ENCODE measurements around the gene FAM204A. TPM values are rescaled to one million over a fixed set of nuclear protein-coding genes. Genes with fewer than 3 reads are reported as not detected.

The FAM204A gene
- total and polyA plus RNA-seq, 2 donors = 56.8 to 78.1 TPM

- DNase-seq (ENCODE audit: extremely low spot score) = no peak
- H3K36me3 ChIP-seq (ENCODE audit: insufficient read depth) = no peaks in the 10 kb centered on the region
- no peak overlapping the region for H3K4me3 ChIP-seq (ENCODE audit: low read depth, low read length)
- no peaks in the 10 kb centered on the region for H3K4me1 ChIP-seq (ENCODE audit: insufficient read depth)
- no peak overlapping the region for H3K27ac ChIP-seq (ENCODE audit: low read depth)
These were observed 77.9 kb downstream of the FAM204A start for GRCh38 chr10:118264252-118264651.

DNA sequence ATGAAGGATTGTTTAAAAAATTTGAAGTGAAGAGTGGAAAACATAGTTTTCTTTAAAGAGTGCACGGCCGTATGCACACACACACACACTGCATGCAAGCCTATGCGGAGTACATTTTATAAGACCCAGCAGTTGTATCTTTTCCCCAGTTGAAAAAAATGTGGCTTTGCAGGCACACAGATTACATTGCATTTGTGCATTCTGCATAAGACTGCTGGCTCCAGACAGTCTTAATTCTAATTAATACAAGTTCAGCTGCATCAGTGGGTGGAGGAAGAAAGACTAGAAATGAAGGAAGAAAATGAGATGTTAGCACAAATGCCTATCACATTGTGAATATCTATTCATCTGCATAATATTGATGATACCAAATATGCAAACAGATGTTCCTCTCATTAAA lies 79.6 kb downstream of the FAM204A start:
- DNase-seq (ENCODE audit: extremely low spot score) = no peak
- H3K27ac ChIP-seq (ENCODE audit: low read depth) = no peak overlapping the region
- no peaks in the 10 kb centered on the region for H3K36me3 ChIP-seq (ENCODE audit: insufficient read depth)
- H3K4me1 ChIP-seq (ENCODE audit: insufficient read depth) = no peaks in the 10 kb centered on the region
- H3K4me3 ChIP-seq (ENCODE audit: low read depth, low read length) = no peak overlapping the region
- 66% methylated on average over 3 of the region's 3 CpGs for WGBS

GRCh38 chr10:118259288-118259906 lies 82.7 kb downstream of the FAM204A start:
- Histone ChIP-seq H3K4me1 (ENCODE audit: insufficient read depth) (no peaks in the 10 kb centered on the region), H3K27ac (ENCODE audit: low read depth) (no peak overlapping the region), H3K4me3 (ENCODE audit: low read depth, low read length) (no peak overlapping the region), H3K36me3 (ENCODE audit: insufficient read depth) (no peaks in the 10 kb centered on the region)
- no peak for DNase-seq (ENCODE audit: extremely low spot score)
- 28% methylated on average over 4 of the region's 4 CpGs for WGBS

- Histone ChIP-seq H3K27ac (ENCODE audit: low read depth) (no peak overlapping the region), H3K36me3 (ENCODE audit: insufficient read depth) (no peaks in the 10 kb centered on the region), H3K4me1 (ENCODE audit: insufficient read depth) (no peaks in the 10 kb centered on the region), H3K4me3 (ENCODE audit: low read depth, low read length) (no peak overlapping the region)
- 81% methylated on average over 3 of the region's 3 CpGs for WGBS
- no peak for DNase-seq (ENCODE audit: extremely low spot score)
These were observed 83.8 kb downstream of the FAM204A start for GRCh38 chr10:118258285-118258684.

GRCh38 chr10:118256825-118257570 lies 85.1 kb downstream of the FAM204A start:
- WGBS = 30% methylated on average over 7 of the region's 7 CpGs
- H3K27ac ChIP-seq (ENCODE audit: low read depth) = no peak overlapping the region

GRCh38 chr10:118256209-118256608 lies 85.9 kb downstream of the FAM204A start:
- WGBS = 81% methylated on average over 5 of the region's 5 CpGs
- DNase-seq (ENCODE audit: extremely low spot score) = no peak
- Histone ChIP-seq H3K36me3 (ENCODE audit: insufficient read depth) (no peaks in the 10 kb centered on the region), H3K27ac (ENCODE audit: low read depth) (no peak overlapping the region), H3K4me3 (ENCODE audit: low read depth, low read length) (no peak overlapping the region), H3K4me1 (ENCODE audit: insufficient read depth) (no peaks in the 10 kb centered on the region)

More at GRCh38 chr10:118256825-118257570, 85.1 kb downstream of the FAM204A start:
- Histone ChIP-seq H3K4me3 (ENCODE audit: low read depth, low read length) (no peak overlapping the region), H3K4me1 (ENCODE audit: insufficient read depth) (no peaks in the 10 kb centered on the region), H3K36me3 (ENCODE audit: insufficient read depth) (no peaks in the 10 kb centered on the region)
- no peak for DNase-seq (ENCODE audit: extremely low spot score)

DNA sequence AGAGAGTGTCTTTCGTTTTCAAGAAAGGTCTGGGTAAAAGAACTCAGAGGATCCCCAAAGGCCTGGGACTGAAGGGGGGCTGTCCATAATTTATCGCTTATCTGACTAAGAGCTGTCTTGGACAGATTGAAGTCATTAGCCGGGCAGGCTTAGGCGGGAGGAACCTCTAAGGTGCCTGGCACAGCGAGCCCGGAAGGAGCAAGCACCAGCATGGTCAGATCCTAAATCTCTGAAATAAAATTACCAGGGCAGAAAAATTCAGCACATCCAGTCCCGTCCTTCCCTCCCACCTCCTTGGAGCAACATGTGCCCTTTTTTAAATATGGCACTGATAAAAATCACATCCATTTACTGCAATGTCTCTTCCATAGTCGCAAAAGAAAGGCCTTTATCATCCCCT lies 86.8 kb downstream of the FAM204A start:
- Histone ChIP-seq H3K27ac (ENCODE audit: low read depth) (no peak overlapping the region), H3K36me3 (ENCODE audit: insufficient read depth) (no peaks in the 10 kb centered on the region), H3K4me3 (ENCODE audit: low read depth, low read length) (no peak overlapping the region), H3K4me1 (ENCODE audit: insufficient read depth) (no peaks in the 10 kb centered on the region)
- no peak for DNase-seq (ENCODE audit: extremely low spot score)
- WGBS = 89% methylated on average over 8 of the region's 8 CpGs

DNA sequence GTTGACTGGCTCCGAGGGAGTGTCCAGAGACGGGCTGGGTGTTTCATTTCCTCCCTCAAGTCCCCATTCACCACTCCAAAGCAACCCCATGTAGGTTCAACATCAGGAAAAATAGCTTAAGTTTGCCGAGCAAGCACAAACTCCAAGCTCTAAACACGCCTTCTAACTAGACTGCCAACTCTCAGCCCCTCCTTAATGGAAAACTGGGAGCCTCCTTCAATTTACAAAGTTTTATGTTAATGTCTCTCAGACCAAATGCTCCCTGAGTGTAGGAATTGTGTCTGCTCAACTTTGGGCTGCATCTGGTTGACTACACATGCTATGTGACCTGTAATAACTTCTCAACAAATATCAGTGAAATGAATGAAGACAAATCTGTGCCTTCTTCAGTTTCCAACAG lies 87.5 kb downstream of the FAM204A start:
- whole genome bisulfite sequencing = 62% methylated on average over 4 of the region's 4 CpGs
- no peaks in the 10 kb centered on the region for H3K36me3 ChIP-seq (ENCODE audit: insufficient read depth)
- no peaks in the 10 kb centered on the region for H3K4me1 ChIP-seq (ENCODE audit: insufficient read depth)
- DNase-seq (ENCODE audit: extremely low spot score) = no peak
- H3K4me3 ChIP-seq (ENCODE audit: low read depth, low read length) = no peak overlapping the region
- no peak overlapping the region for H3K27ac ChIP-seq (ENCODE audit: low read depth)

- H3K4me1 ChIP-seq (ENCODE audit: insufficient read depth) = no peaks in the 10 kb centered on the region
- H3K36me3 ChIP-seq (ENCODE audit: insufficient read depth) = no peaks in the 10 kb centered on the region
- no peak overlapping the region for H3K4me3 ChIP-seq (ENCODE audit: low read depth, low read length)
- 84% methylated on average over 7 of the region's 7 CpGs for WGBS
- no peak for DNase-seq (ENCODE audit: extremely low spot score)
- H3K27ac ChIP-seq (ENCODE audit: low read depth) = no peak overlapping the region
These were observed 88.7 kb downstream of the FAM204A start for GRCh38 chr10:118253397-118253796.

- WGBS = 62% methylated on average over 7 of the region's 7 CpGs
- no peaks in the 10 kb centered on the region for H3K4me1 ChIP-seq (ENCODE audit: insufficient read depth)
- H3K4me3 ChIP-seq (ENCODE audit: low read depth, low read length) = no peak overlapping the region
- DNase-seq (ENCODE audit: extremely low spot score) = no peak
- H3K36me3 ChIP-seq (ENCODE audit: insufficient read depth) = no peaks in the 10 kb centered on the region
- no peak overlapping the region for H3K27ac ChIP-seq (ENCODE audit: low read depth)
These were observed 90.3 kb downstream of the FAM204A start for GRCh38 chr10:118251791-118252190.

DNA sequence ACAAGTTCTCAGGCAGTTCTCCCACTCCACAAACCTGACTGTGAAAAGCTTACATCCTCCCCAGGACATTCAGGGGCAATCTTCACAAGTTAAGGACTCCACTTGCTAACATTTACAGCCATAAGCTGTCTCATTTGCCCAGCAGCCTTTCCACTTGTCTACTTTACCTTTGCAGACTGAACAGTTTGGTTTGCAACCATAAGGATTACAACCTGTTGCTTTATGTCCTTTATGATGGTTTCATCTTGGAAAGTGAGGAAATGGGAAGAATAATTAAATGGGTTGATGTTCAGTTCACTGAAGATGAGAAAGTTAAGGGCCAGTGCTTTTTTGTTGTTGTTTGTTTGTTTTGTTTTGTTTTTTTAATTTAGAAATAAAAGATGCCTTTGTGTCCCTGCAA lies 92.4 kb downstream of the FAM204A start:
- H3K27ac ChIP-seq (ENCODE audit: low read depth) = no peak overlapping the region
- H3K4me1 ChIP-seq (ENCODE audit: insufficient read depth) = no peaks in the 10 kb centered on the region
- no peak for DNase-seq (ENCODE audit: extremely low spot score)
- no peak overlapping the region for H3K4me3 ChIP-seq (ENCODE audit: low read depth, low read length)
- H3K36me3 ChIP-seq (ENCODE audit: insufficient read depth) = no peaks in the 10 kb centered on the region
